Measurements from ENCODE around the gene USP24.

USP24 gene

DNA sequence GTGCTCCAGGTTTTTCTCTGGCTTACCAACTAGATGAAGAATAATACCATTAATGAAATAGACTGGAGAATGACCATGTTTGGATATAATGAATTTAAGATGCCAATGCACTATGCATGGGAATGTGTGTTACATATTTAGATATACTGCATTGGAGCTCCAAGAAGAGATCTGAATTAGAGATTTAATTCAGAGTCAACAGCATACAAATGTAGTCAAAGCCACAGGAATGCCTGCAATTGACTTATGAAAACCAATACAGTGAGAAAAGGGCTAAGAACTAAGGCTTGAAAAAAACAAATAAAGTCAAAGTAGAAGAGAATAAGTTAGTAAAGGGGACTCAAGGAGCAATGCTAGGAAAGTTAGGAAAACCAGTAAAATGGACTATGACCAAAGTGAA, 59.1 kb downstream of the USP24 start:
- DNase-seq = no peak

DNA sequence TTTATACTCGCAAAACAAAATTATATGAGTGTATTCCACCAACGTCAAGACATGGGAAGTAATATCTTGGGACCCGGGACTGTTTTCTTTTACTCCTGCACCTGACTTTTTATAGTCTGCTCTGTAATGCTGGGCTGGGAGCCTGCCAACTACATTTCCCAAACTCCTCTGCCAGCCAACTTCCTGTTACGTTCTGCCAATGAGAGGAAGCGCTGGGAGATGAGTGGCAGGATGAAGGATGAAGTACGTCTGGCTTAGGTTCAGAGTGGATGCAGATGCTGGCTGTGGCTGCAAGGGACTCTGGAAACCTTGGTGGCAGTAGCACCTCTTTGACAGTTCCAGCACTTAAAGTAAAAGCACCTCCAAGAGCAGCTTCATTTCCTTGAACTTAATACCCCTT, 59.6 kb downstream of the USP24 start:
- DNase-seq = peak in 2 of 3 experiments; percentile 5 to 12

DNA sequence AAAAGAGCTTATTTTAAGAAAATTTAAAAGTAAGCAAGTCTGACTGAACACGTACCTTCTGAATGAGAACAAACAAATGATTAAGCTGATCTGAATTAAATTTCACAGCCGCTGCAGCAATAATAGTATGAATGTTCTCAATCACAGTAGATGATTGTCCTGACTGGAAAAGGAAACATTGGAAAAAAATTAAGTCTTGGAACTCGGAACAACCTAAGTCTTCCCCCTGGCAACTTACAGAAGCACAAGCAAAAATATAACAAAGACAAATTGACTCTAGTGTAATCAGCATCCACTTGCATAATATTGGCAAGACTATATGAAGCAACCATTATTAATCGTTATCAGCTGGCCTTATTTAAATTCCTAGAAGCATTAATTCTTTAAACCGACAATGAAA, 60.5 kb downstream of the USP24 start:
- no peak for DNase-seq

DNA sequence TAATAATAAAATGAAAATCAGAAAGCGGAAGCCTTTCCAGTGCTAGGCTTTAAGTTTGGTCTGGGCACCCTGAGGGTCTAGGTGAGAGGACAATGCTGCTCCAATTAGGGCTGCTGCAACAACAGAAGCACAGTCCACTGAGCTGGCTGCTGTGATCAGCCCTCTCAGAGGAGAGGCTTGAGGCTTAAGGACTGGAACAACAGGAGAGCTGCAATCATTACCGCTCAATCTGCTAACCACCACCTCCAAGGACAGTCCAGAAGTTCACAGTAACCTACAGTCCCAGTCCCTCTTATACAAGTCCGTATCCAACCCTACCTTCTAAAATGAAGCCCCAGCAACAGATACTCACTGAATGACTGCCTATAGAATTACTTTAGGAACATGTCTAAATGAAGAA, 62.1 kb downstream of the USP24 start:
- DNase-seq = no peak

DNA sequence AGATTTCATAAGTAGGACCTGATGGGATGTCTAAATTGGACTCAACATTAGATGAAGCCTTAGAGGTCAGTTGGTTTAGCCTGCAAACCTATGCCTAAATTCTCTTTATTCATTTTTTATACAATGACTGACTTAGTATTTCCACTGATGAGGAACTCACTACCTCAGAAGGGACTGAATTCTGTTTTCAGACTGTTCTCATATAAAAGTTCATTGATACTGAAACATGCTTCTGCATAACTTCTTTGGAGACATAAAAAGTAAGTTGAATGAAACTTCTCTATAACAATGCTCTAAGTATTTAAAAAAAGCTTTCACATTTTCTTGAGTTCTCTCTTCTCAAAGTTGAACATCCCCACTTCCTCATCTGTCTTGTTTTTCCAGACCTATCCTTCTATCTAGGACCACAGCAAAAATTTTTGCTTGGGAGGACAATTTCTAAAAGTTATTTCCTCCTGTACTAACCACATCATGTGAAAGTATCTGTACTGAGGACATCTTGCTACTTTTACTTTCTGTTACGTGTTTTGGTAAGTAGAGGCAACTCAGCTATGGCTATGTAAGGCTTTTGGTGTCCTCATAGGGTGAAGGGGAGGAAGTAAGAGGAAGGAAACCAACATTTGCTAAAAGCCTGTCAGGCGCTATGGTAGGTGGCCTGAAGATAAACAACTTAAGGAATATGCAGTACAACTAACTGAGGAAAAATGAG, 64.1 kb downstream of the USP24 start:
- DNase-seq = no peak

DNA sequence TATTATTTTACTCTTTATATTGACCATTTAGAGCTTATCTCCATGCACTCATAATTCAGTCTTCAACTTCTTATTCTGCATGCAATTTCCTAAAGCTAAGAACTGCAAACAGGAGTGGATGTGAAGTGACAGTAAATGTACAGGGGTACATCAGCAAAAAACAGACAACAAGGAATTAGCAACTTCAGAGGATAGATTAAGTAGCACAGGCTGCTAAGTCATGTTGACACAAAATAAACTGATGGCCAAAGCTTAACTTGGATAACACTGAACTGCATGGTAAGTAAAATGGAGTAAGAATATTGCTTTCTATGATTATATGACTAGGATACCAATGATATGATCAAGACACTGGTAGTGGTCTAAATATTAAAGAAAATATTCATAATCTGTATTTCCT, 66.5 kb downstream of the USP24 start:
- no peak for DNase-seq

DNA sequence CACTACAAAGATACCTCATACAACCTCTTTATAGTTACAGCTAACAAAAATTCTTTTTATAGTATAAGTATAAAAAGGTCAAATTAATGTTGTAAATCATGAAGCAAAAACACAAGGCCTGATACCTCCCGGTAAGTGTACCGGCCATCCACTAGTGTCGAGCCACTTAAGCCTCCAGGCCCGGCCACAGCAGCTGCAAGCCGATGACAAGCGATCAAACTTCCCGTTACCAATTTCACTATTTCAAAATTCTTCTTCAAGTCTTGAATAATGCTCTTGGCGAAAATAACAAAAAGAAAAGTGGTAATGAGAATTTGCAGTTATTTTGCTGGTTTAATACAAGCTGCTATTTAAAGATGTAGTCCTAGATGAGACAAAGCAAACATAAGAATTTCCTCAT, 67.6 kb downstream of the USP24 start:
- DNase-seq = no peak

GRCh38 chr1:55146781-55147180, 68.4 kb downstream of the USP24 start:
- DNase-seq = peak in 2 of 3 experiments; percentile 4 to 11

DNA sequence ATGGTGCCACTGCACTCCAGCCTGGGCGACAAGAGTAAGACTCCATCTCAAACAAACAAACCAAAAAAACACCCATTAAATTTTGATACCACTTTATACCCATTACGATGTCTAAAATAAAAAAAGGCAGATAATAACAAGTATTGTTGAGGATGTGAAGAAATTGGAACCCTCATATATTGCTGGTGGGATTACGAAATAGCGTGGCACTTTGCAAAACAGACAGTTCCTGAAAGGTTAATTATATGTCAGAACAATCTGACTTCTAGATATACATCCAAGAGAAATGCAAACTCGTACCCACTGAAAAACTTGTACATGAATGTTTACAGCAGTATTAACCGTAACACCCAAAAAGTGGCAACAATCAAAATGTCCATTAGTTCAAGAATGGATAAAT, 70.3 kb downstream of the USP24 start:
- no peak for DNase-seq

DNA sequence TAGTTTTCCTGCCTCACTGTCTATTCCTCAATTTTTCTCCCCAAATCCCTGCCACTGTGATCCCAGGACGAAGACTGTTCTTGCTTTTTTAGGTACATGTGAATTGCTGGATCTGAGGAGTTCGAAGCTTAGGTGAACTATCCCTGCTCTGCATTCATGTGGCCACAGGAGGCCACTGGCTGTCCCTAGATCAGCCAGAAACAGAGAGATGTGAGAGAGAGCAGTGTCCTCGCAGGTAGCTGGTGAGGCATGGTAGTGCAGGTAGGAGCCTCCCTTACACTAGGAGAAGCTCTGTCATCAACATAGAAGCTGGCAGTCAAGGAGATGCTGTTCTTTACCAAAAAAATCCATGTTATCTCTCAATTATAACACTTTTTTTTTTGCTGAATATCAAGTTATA, 71.5 kb downstream of the USP24 start:
- DNase-seq = peak in 1 of 3 experiments; percentile 20

DNA sequence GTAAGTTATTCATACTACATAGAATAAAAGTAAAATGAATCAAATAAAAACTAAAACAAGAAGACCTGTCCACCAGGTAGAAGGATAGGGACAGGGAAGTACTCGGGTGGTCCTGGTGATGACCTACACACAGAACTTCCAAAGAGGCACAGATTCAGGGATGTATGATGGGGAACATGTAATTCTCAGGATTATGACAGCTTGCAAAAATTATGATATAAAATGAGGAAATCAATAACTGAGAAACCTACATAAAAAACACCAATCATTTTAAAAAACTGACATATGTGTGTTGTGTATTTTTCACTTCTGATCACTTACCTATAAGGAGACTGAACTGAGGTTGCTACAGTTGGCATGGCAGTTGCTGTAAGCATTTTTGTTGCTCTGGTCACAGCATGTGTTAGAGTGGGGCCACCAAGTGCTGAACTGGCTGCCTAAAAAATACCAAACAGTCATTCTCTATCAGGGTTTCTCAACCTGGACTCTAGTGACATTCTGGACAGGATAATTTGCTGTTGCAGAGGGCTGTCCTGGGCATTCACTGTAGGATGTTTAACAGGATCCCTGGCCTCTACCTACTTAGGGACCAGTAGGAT, 73.8 kb downstream of the USP24 start:
- DNase-seq = no peak

- DNase-seq = peak; percentile 26 to 83 (median 56)
Measured at GRCh38 chr1:55140546-55140983, 74.6 kb downstream of the USP24 start.

- DNase-seq = no peak
Measured at GRCh38 chr1:55140137-55140536, 75.0 kb downstream of the USP24 start.

DNA sequence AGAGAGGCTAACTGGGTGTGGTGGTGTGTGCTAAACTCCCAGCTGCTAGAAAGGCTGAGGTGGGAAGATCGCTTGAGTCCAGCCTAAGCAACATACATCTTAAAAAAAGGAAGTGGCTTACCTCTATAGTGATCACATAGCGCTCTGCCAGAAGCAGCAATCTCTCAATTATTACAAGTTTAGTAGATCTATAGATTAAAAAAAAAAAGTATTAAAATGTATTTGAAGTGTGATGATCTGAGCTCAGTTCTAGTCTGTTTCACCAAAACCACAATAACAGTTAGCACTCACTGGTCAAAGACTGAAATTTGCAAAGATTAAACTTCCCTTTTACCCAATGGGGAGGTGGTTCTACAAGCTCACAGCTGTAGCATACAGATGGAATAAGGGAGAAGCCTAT, 76.3 kb downstream of the USP24 start:
- DNase-seq = no peak

- DNase-seq = no peak
Measured at GRCh38 chr1:55134152-55134808, 80.9 kb downstream of the USP24 start.

- DNase-seq = no peak
Measured at GRCh38 chr1:55131801-55132200, 83.4 kb downstream of the USP24 start.

DNA sequence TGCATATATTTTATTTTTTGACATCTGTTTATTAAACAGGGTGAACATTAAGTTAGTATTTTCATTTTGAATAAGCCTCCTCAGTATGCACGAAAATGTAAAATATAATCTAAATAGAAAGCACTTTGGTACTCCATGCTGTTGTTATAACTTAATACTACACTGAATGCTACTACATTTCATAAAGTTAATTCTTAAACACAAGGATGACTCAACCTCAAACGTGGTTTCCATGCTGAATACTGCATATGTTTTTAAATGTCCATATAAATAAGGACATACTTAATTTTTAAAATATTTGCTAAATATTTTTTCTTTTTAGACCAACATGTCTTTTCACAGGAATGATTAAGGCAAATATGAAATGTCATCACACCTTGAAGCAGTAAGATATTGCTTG, 83.9 kb downstream of the USP24 start:
- no peak for DNase-seq

DNA sequence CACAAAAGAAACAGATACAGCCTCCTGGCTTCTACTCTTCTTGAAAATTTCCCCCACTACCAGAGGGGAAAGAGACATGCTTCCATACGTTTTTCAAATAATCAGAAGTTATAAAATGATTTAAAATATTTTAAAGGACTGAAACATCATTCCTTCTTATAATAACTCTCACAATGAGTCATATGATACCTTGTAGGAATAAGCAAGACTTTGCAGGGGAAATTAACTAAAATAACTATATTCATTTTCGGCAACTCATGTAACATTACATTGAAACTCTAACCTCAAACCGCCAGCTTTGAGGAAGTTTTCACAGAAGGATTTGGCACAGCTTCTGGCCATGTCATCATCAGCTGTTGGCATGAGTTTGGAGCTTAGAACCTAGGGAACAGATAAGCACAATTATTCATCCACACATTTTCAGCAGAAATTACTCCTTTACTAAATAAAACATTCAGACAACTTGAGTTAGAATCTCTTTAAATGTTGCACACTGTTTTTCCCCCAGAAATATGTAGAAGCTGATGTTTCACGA, 85.9 kb downstream of the USP24 start:
- DNase-seq = no peak

GRCh38 chr1:55128418-55128995, 86.7 kb downstream of the USP24 start:
- DNase-seq = no peak

DNA sequence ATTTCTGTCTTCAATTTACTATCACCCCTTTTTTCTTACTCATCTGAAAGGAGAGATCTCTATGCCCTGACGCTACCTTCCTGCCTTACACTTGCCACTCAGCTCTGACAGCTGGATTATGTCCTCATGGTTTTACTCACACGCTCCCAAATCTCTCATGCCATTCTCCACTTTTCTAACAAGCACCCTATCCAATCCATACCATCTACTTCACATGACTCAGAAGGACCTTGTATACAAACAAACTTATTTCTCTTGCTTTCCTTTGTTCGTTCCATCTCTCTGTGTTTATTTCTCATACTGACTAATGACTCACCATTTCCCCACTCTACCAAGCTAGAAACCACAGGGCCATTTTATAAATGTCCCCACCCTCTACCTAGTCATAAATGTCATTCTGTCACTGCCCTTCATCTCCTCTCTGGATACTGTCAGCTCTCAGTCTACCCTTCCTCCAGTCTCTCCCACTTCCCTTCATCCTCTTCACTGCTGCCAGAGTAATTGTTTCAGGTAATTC, 87.3 kb downstream of the USP24 start:
- no peak for DNase-seq

DNA sequence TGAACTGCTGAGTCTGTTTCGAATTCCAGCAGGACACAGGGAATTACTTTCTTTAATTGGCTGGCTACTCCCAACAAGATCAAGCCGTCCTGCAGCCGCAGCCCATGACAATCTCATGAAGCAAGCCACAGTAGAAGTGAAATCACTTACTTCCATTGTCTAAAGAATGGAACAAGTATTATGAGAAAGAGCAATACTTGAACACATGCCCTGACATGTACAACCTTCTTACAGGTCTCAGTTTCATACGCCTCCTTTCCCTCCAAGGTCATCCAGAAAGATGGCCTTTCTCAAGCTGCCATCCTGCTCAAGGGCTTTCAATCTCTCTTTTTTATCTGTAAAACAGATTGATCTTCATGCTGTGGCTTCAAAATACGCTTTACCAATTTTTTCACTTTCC, 90.7 kb downstream of the USP24 start:
- no peak for DNase-seq

GRCh38 chr1:55120538-55120937, 94.6 kb downstream of the USP24 start:
- DNase-seq = no peak

- DNase-seq = no peak
Measured at GRCh38 chr1:55118651-55119329, 96.4 kb downstream of the USP24 start.
